A549 (cell line): ENCODE results near the gene MRLN. TPM values are rescaled to one million over a fixed set of nuclear protein-coding genes. Genes with fewer than 3 reads are reported as not detected.
A peak's percentile ranks its signal among the peaks of the same experiment; 100 is the strongest.
"Not testable (repeated sequence)": the region's sequence is repeated elsewhere in the genome, so short reads cannot be mapped to it uniquely, and the experiment has no call there.

ENCODE experiments used
- ATAC-seq, 2 experiments: fragments of 200-7000 bp in 1 of 2; fragments of >200 bp in 1 of 2; cut with Nextera tagmentation in 1 of 2; cut with Tn5 transposase in 1 of 2; 3 replicates each; pipeline versions ENCODE4 v1.8.0 to v1.9.1; 2018 to 2020; ENCODE audit warnings: mild to moderate bottlenecking in 1 of 2, moderate library complexity in 1 of 2
- CTCF ChIA-PET: fragments of 300-600 bp; sonication (Branson Sonifier 250); formaldehyde crosslinking; extraction: SDS; loops from one replicate; lab custom pipeline; 2021; ENCODE audit warnings: antibody characterized with exemption, inconsistent platforms; lab: Yijun Ruan, JAX
- POLR2A ChIA-PET: fragments of 350-600 bp; formaldehyde crosslinking; extraction: SDS; loops from one replicate; lab custom pipeline; 2021; ENCODE audit warnings: antibody characterized with exemption, inconsistent platforms; lab: Yijun Ruan, JAX
- DNase-seq, 2 experiments: peaks; one replicate each; pipeline versions ENCODE4 v3.0.0 to v3.0.0-alpha.2; 2011 to 2016; ENCODE audit warnings: low read depth in 1 of 2, low spot score in 1 of 2
- FAIRE-seq: peaks from 2 replicates; lab custom pipeline; 2011; peaks lifted over from hg19 to GRCh38; lab: Jason Lieb, UNC
- H3K27ac ChIP-seq, 2 experiments: fragments of >200 bp; sonication (Bioruptor Twin); formaldehyde crosslinking; 3 replicates each; pipeline ENCODE4 v1.5.1; 2016 to 2017
- H3K4me1 ChIP-seq: fragments of >200 bp; sonication (Bioruptor Twin); formaldehyde crosslinking; 3 replicates; pipeline ENCODE4 v1.6.1; 2016
- H3K4me2 ChIP-seq: fragments of >200 bp; sonication (Bioruptor Twin); formaldehyde crosslinking; 3 replicates; pipeline ENCODE4 v1.6.1; 2016
- H3K4me3 ChIP-seq: fragments of >200 bp; sonication (Bioruptor Twin); formaldehyde crosslinking; 3 replicates; pipeline ENCODE4 v1.5.1; 2016
- H3K9me3 ChIP-seq: fragments of >200 bp; sonication (Bioruptor Twin); formaldehyde crosslinking; 3 replicates; pipeline ENCODE4 v1.6.1; 2016
- ATOH8 ChIP-seq: fragments of 250-450 bp; sonication (Bioruptor Pico); IDR thresholded peaks from 2 replicates; pipeline ENCODE4 v1.5.0; 2020; ENCODE audit warnings: low read depth, mild to moderate bottlenecking, moderate library complexity
- CEBPB ChIP-seq, 2 experiments: fragments of >200 bp in 1 of 2; sonication (Bioruptor Twin) in 1 of 2; formaldehyde crosslinking in 1 of 2; IDR thresholded peaks; 2 replicates each; pipeline ENCODE4 v1.6.1; 2012 to 2016
- ELK1 ChIP-seq: fragments of 150-350 bp; IDR thresholded peaks from 2 replicates; pipeline ENCODE4 v1.6.1; 2014; ENCODE audit warnings: low read depth, mild to moderate bottlenecking, low read length
- FOSL2 ChIP-seq, 2 experiments: fragments of 450-650 bp in 1 of 2; fragments of >200 bp in 1 of 2; sonication (Bioruptor Twin) in 1 of 2; formaldehyde crosslinking; IDR thresholded peaks; 2 replicates each; pipeline versions ENCODE4 v1.5.0 to v1.6.1; 2016 to 2020; ENCODE audit warnings: mild to moderate bottlenecking in 1 of 2, moderate library complexity in 1 of 2
- JUN ChIP-seq, 2 experiments: fragments of >200 bp; sonication (Bioruptor Twin); formaldehyde crosslinking; IDR thresholded peaks; 2 replicates in 1 of 2; 3 replicates in 1 of 2; pipeline ENCODE4 v1.6.1; 2016 to 2017
- KDM1A ChIP-seq: fragments of 200-600 bp; sonication (generic); IDR thresholded peaks from 2 replicates; pipeline ENCODE4 v1.6.1; 2016; ENCODE audit warnings: low read depth, mild to moderate bottlenecking
- MAFK ChIP-seq: fragments of 450-650 bp; IDR thresholded peaks from 2 replicates; pipeline ENCODE4 v1.6.1; 2014; ENCODE audit not compliant: partially characterized antibody
- RCOR1 ChIP-seq: fragments of 150-350 bp; IDR thresholded peaks from 2 replicates; pipeline ENCODE4 v1.6.1; 2014; ENCODE audit warnings: antibody characterized with exemption, low read length, low read depth
- SMC3 ChIP-seq: fragments of >200 bp; sonication (Bioruptor Twin); formaldehyde crosslinking; IDR thresholded peaks from 3 replicates; pipeline ENCODE4 v1.6.1; 2018; ENCODE audit warnings: inconsistent platforms
- ZNF302 ChIP-seq: fragments of 250-450 bp; sonication (Bioruptor Pico); IDR thresholded peaks from 2 replicates; pipeline ENCODE4 v1.9.0; 2021; ENCODE audit warnings: inconsistent platforms, mild to moderate bottlenecking, moderate library complexity
- WGBS: methylation state at CpG from one replicate; pipeline ENCODE4 v1.1.6; 2017; ENCODE audit errors: missing lambda C conversion rate; 5-methylcytosine and 5-hydroxymethylcytosine counted together
- polyA plus RNA-seq, 4 experiments: library from polyadenylated mRNA; depleted of rRNA in 3 of 4; stranded (reverse); fragments of >200 nt; fragmentation: RNase III in 1 of 4; extraction: RNeasy Plus Mini Kit Qiagen cat#74134 plus additional on column Dnase treatment in 1 of 4; gene quantifications; 2 replicates in 3 of 4; 3 replicates in 1 of 4; pipeline ENCODE4 v1.2.3, GENCODE V29; 2011 to 2017

Gene MRLN
- polyA plus RNA-seq, 2 of the 4 experiments (the other 2 are of a cell fraction) = not detected

GRCh38 chr10:59735296-59735695 is 18.0 kb downstream of the MRLN start:
- POLR2A ChIA-PET = no interaction called here

GRCh38 chr10:59734014-59734462 is 19.2 kb downstream of the MRLN start:
- DNase-seq (no peak), FAIRE-seq (no peak), ATAC-seq (no peak)
- ChIA-PET POLR2A (no interaction called here), CTCF (no interaction called here)
- TF ChIP-seq ELK1 (no peak), FOSL2 (IDR thresholded peaks at IDR 0.05) (no peak), FOSL2 (CRISPR knock-in tag; IDR thresholded peaks at IDR 0.05) (no peak), MAFK (no peak), CEBPB (IDR thresholded peaks at IDR 0.05) (no peak), ATOH8 (CRISPR knock-in tag) (no peak), KDM1A (no peak), ZNF302 (no peak)
- Histone ChIP-seq H3K27ac (no peak overlapping the region), H3K4me3 (no peak overlapping the region), H3K4me1 (no peaks in the 10 kb centered on the region), H3K9me3 (no peaks in the 10 kb centered on the region), H3K4me2 (no peak overlapping the region)
- 25% methylated on average over 3 of the region's 3 CpGs for WGBS

More at GRCh38 chr10:59735296-59735695, 18.0 kb downstream of the MRLN start:
- no peak for DNase-seq
- Histone ChIP-seq H3K4me2 (no peak overlapping the region), H3K4me3 (no peak overlapping the region), H3K4me1 (no peaks in the 10 kb centered on the region), H3K27ac (no peak overlapping the region), H3K9me3 (no peaks in the 10 kb centered on the region)
- peak; percentile 43 for FAIRE-seq
- CTCF ChIA-PET = interaction anchor here (0.7 kb wide), 1 partner anchor 65 kb away, joined by 4 read pairs; no protein-coding TSS in a partner anchor
- 0% methylated on average over 1 of the region's 1 CpG for WGBS
- no peak for TF ChIP-seq JUN (IDR thresholded peaks at IDR 0.05)
- TF ChIP-seq SMC3 = no peak
- TF ChIP-seq CEBPB (IDR thresholded peaks at IDR 0.05) = no peak
- TF ChIP-seq RCOR1 = no peak
- no peak for ATAC-seq

GRCh38 chr10:59733321-59734013 is 19.8 kb downstream of the MRLN start:
- FAIRE-seq, H3K4me3 ChIP-seq, H3K27ac ChIP-seq, H3K4me2 ChIP-seq, ATAC-seq, DNase-seq, CTCF ChIA-PET, H3K9me3 ChIP-seq, POLR2A ChIA-PET, H3K4me1 ChIP-seq: not testable (repeated sequence)
- WGBS = 47% methylated on average over 15 of the region's 16 CpGs

- CTCF ChIA-PET, H3K9me3 ChIP-seq, FAIRE-seq, H3K4me3 ChIP-seq, H3K27ac ChIP-seq, POLR2A ChIA-PET, H3K4me2 ChIP-seq, ATAC-seq, DNase-seq, H3K4me1 ChIP-seq: not testable (repeated sequence)
- WGBS = 80% methylated on average over 4 of the region's 4 CpGs
Observed at GRCh38 chr10:59732849-59733248, 20.4 kb downstream of the MRLN start.

GRCh38 chr10:59729167-59729566 is 24.1 kb downstream of the MRLN start:
- ATAC-seq, H3K4me2 ChIP-seq, POLR2A ChIA-PET, FAIRE-seq, H3K27ac ChIP-seq, H3K4me3 ChIP-seq, H3K9me3 ChIP-seq, CTCF ChIA-PET, H3K4me1 ChIP-seq, DNase-seq: not testable (repeated sequence)
- WGBS = 62% methylated on average over 4 of the region's 4 CpGs
